ENCODE results near the gene CARMIL1.

DNA sequence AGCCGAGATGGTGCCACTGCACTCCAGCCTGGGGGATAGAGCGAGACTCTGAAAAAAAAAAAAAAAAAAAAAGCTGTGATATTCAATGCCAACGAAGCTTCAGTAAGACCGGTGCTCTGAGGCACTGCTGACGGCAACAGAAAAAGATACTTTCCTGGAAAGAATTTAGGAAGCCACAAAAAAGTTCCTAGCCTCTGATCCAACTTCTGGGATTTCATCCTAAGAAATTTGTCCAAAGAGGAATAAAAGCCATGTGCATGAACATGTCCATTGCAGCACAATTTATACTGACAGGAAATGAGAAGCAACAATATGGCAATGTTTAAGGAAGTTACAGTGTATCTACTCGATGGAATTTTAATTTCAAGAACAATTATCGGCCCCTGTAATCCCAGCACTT, 24.5 kb upstream of the CARMIL1 start:
- TF ChIP-seq, protein P1, sequence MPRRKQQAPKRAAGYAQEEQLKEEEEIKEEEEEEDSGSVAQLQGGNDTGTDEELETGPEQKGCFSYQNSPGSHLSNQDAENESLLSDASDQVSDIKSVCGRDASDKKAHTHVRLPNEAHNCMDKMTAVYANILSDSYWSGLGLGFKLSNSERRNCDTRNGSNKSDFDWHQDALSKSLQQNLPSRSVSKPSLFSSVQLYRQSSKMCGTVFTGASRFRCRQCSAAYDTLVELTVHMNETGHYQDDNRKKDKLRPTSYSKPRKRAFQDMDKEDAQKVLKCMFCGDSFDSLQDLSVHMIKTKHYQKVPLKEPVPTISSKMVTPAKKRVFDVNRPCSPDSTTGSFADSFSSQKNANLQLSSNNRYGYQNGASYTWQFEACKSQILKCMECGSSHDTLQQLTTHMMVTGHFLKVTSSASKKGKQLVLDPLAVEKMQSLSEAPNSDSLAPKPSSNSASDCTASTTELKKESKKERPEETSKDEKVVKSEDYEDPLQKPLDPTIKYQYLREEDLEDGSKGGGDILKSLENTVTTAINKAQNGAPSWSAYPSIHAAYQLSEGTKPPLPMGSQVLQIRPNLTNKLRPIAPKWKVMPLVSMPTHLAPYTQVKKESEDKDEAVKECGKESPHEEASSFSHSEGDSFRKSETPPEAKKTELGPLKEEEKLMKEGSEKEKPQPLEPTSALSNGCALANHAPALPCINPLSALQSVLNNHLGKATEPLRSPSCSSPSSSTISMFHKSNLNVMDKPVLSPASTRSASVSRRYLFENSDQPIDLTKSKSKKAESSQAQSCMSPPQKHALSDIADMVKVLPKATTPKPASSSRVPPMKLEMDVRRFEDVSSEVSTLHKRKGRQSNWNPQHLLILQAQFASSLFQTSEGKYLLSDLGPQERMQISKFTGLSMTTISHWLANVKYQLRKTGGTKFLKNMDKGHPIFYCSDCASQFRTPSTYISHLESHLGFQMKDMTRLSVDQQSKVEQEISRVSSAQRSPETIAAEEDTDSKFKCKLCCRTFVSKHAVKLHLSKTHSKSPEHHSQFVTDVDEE (CRISPR knock-in tag; IDR thresholded peaks at IDR 0.05): no peak
- TF ChIP-seq, protein P2, sequence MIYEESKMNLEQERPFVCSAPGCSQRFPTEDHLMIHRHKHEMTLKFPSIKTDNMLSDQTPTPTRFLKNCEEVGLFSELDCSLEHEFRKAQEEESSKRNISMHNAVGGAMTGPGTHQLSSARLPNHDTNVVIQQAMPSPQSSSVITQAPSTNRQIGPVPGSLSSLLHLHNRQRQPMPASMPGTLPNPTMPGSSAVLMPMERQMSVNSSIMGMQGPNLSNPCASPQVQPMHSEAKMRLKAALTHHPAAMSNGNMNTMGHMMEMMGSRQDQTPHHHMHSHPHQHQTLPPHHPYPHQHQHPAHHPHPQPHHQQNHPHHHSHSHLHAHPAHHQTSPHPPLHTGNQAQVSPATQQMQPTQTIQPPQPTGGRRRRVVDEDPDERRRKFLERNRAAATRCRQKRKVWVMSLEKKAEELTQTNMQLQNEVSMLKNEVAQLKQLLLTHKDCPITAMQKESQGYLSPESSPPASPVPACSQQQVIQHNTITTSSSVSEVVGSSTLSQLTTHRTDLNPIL (CRISPR knock-in tag; IDR thresholded peaks at IDR 0.05; ENCODE audit: low read depth): no peak
- no peak for TF ChIP-seq ARNTL (CRISPR knock-in tag; IDR thresholded peaks at IDR 0.05; ENCODE audit: borderline replicate concordance, low read depth)
- TF ChIP-seq ISL1 (CRISPR knock-in tag; IDR thresholded peaks at IDR 0.05): no peak
- TF ChIP-seq, protein P3, sequence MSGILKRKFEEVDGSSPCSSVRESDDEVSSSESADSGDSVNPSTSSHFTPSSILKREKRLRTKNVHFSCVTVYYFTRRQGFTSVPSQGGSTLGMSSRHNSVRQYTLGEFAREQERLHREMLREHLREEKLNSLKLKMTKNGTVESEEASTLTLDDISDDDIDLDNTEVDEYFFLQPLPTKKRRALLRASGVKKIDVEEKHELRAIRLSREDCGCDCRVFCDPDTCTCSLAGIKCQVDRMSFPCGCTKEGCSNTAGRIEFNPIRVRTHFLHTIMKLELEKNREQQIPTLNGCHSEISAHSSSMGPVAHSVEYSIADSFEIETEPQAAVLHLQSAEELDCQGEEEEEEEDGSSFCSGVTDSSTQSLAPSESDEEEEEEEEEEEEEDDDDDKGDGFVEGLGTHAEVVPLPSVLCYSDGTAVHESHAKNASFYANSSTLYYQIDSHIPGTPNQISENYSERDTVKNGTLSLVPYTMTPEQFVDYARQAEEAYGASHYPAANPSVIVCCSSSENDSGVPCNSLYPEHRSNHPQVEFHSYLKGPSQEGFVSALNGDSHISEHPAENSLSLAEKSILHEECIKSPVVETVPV (CRISPR knock-in tag; IDR thresholded peaks at IDR 0.05): no peak
- TF ChIP-seq, protein P4, sequence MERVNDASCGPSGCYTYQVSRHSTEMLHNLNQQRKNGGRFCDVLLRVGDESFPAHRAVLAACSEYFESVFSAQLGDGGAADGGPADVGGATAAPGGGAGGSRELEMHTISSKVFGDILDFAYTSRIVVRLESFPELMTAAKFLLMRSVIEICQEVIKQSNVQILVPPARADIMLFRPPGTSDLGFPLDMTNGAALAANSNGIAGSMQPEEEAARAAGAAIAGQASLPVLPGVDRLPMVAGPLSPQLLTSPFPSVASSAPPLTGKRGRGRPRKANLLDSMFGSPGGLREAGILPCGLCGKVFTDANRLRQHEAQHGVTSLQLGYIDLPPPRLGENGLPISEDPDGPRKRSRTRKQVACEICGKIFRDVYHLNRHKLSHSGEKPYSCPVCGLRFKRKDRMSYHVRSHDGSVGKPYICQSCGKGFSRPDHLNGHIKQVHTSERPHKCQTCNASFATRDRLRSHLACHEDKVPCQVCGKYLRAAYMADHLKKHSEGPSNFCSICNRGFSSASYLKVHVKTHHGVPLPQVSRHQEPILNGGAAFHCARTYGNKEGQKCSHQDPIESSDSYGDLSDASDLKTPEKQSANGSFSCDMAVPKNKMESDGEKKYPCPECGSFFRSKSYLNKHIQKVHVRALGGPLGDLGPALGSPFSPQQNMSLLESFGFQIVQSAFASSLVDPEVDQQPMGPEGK (CRISPR knock-in tag; IDR thresholded peaks at IDR 0.05; ENCODE audit: borderline replicate concordance): no peak
- TF ChIP-seq ZNF70 (CRISPR knock-in tag; IDR thresholded peaks at IDR 0.05): no peak
- TF ChIP-seq PPARA (CRISPR knock-in tag; IDR thresholded peaks at IDR 0.05; ENCODE audit: borderline replicate concordance): no peak
- no peak for TF ChIP-seq ZNF8 (CRISPR knock-in tag; IDR thresholded peaks at IDR 0.05)
- TF ChIP-seq, protein P5, sequence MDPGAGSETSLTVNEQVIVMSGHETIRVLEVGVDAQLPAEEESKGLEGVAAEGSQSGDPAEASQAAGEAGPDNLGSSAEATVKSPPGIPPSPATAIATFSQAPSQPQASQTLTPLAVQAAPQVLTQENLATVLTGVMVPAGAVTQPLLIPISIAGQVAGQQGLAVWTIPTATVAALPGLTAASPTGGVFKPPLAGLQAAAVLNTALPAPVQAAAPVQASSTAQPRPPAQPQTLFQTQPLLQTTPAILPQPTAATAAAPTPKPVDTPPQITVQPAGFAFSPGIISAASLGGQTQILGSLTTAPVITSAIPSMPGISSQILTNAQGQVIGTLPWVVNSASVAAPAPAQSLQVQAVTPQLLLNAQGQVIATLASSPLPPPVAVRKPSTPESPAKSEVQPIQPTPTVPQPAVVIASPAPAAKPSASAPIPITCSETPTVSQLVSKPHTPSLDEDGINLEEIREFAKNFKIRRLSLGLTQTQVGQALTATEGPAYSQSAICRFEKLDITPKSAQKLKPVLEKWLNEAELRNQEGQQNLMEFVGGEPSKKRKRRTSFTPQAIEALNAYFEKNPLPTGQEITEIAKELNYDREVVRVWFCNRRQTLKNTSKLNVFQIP (CRISPR knock-in tag; IDR thresholded peaks at IDR 0.05; ENCODE audit: borderline replicate concordance, low read depth): no peak
- no peak for TF ChIP-seq ZFP30 (CRISPR knock-in tag; IDR thresholded peaks at IDR 0.05)
- no peak for TF ChIP-seq BACH2 (CRISPR knock-in tag; IDR thresholded peaks at IDR 0.05; ENCODE audit: borderline replicate concordance)
